Common myeloid progenitor, CD34-positive (primary cell): ENCODE data around the gene C19orf85.
"Not testable (repeated sequence)": the region's sequence is repeated elsewhere in the genome, so short reads cannot be mapped to it uniquely, and the experiment has no call there.

Source experiments
- CTCF ChIA-PET: fragments of 350-600 bp; sonication (Branson Sonifier 250); formaldehyde crosslinking; loops from one replicate; lab custom pipeline; 2021; ENCODE audit warnings: antibody characterized with exemption; lab: Charles Lee
- POLR2A ChIA-PET: fragments of 350-600 bp; sonication (Branson Sonifier 250); formaldehyde crosslinking; loops from one replicate; lab custom pipeline; 2021; ENCODE audit warnings: antibody characterized with exemption; lab: Charles Lee
- DNase-seq, 3 donors: peaks; one replicate each; pipeline versions ENCODE4 v3.0.0 to v3.0.0-alpha.2; 2013
- H3K27ac ChIP-seq, 2 experiments: 1 replicate in 1 of 2; 2 replicates in 1 of 2; pipeline ENCODE4 v1.7.0; 2013; ENCODE audit warnings: inconsistent platforms in 2 of 2, low read length in 2 of 2, mild to moderate bottlenecking in 2 of 2, low read depth in 1 of 2, moderate library complexity in 1 of 2; ENCODE audit not compliant: severe bottlenecking in 2 of 2, insufficient read depth in 1 of 2, poor library complexity in 1 of 2
- H3K27me3 ChIP-seq, 5 experiments: replicated peaks in 2 of 5; 1 replicate in 3 of 5; 2 replicates in 2 of 5; pipeline versions ENCODE4 v1.6.1 to v1.7.0; 2013; ENCODE audit warnings: low read length in 4 of 5, mild to moderate bottlenecking in 2 of 5, moderate library complexity in 2 of 5, inconsistent platforms in 1 of 5; ENCODE audit not compliant: insufficient read depth in 5 of 5, control insufficient read depth in 4 of 5
- H3K36me3 ChIP-seq, 4 experiments: 1 replicate in 2 of 4; 2 replicates in 2 of 4; pipeline versions ENCODE4 v1.6.1 to v1.7.0; 2013; ENCODE audit warnings: low read length in 3 of 4, control low read depth in 1 of 4, mild to moderate bottlenecking in 1 of 4; ENCODE audit not compliant: control insufficient read depth in 4 of 4, insufficient read depth in 4 of 4
- H3K4me1 ChIP-seq, 4 experiments: 1 replicate in 3 of 4; 2 replicates in 1 of 4; pipeline versions ENCODE4 v1.6.1 to v1.7.1; 2013; ENCODE audit warnings: low read length in 3 of 4, mild to moderate bottlenecking in 3 of 4, control low read depth in 1 of 4, inconsistent platforms in 1 of 4, moderate library complexity in 1 of 4; ENCODE audit not compliant: control insufficient read depth in 4 of 4, insufficient read depth in 4 of 4; ENCODE audit errors: control extremely low read depth in 1 of 4
- H3K4me3 ChIP-seq, 7 experiments: 1 replicate in 4 of 7; 2 replicates in 3 of 7; pipeline versions ENCODE4 v1.5.1 to v1.7.0; 2013; ENCODE audit warnings: mild to moderate bottlenecking in 7 of 7, low read length in 6 of 7, moderate library complexity in 6 of 7, inconsistent platforms in 2 of 7, low read depth in 2 of 7, control low read depth in 1 of 7; ENCODE audit not compliant: insufficient read depth in 4 of 7, control insufficient read depth in 1 of 7; ENCODE audit errors: extremely low read depth in 1 of 7
- H3K9me3 ChIP-seq, 5 experiments: 1 replicate in 4 of 5; 2 replicates in 1 of 5; pipeline versions ENCODE4 v1.6.1 to v1.7.1; 2013; ENCODE audit warnings: low read length in 4 of 5, mild to moderate bottlenecking in 2 of 5, inconsistent platforms in 1 of 5, low read depth in 1 of 5, moderate library complexity in 1 of 5; ENCODE audit not compliant: control insufficient read depth in 4 of 5, insufficient read depth in 2 of 5; ENCODE audit errors: control extremely low read depth in 1 of 5
- WGBS: methylation state at CpG from one replicate; pipeline ENCODE4 v1.1.5; 2013; ENCODE audit not compliant: insufficient coverage; 5-methylcytosine and 5-hydroxymethylcytosine counted together

C19orf85 gene

GRCh38 chr19:55502197-55502952 lies 37.8 kb upstream of the C19orf85 start:
- Histone ChIP-seq H3K4me3 (no peak overlapping the region), H3K36me3 (no peaks in the 10 kb centered on the region), H3K9me3 (peaks cover 0 to 4% (median 0%) of the 10 kb centered on the region in 5 experiments), H3K27ac (no peak overlapping the region), H3K27me3 (peaks cover 0 to 2% (median 0%) of the 10 kb centered on the region in 5 experiments), H3K4me1 (peaks cover 0 to 10% (median 7%) of the 10 kb centered on the region in 4 experiments)
- ChIA-PET POLR2A (no interaction called here), CTCF (interaction anchor here (1.1 to 1.5 kb wide), 3 partner anchors 35 to 49 kb away, joined by 3 to 7 read pairs (median 3); no protein-coding TSS in a partner anchor)
- WGBS, result 94% methylated on average over 9 of the region's 9 CpGs
- no peak for DNase-seq

- peaks cover 0 to 2% (median 0%) of the 10 kb centered on the region in 5 experiments for H3K27me3 ChIP-seq
- no peak for DNase-seq
- H3K27ac ChIP-seq, result no peak overlapping the region
- peaks cover 0 to 10% (median 7%) of the 10 kb centered on the region in 4 experiments for H3K4me1 ChIP-seq
- 98% methylated on average over 21 of the region's 26 CpGs for WGBS
- ChIA-PET POLR2A (no interaction called here), CTCF (interaction anchor here (1.3 to 1.5 kb wide), 2 partner anchors 33 to 365 kb away, joined by 4 to 7 read pairs; no protein-coding TSS in a partner anchor)
- H3K36me3 ChIP-seq, result no peaks in the 10 kb centered on the region
- peaks cover 0 to 4% (median 0%) of the 10 kb centered on the region in 5 experiments for H3K9me3 ChIP-seq
- no peak overlapping the region for H3K4me3 ChIP-seq
Measured at GRCh38 chr19:55500368-55500952, 35.9 kb upstream of the C19orf85 start.

GRCh38 chr19:55498246-55498840 lies 33.8 kb upstream of the C19orf85 start:
- CTCF ChIA-PET, result interaction anchor here (1.0 to 3.4 kb wide), 4 partner anchors 14 to 36 kb away, joined by 3 to 12 read pairs (median 5); partner anchors contain the start of gene NAT14
- WGBS, result 100% methylated on average over 2 of the region's 2 CpGs
- DNase-seq, result no peak
- no peak overlapping the region for H3K4me3 ChIP-seq
- POLR2A ChIA-PET, result interaction anchor here (0.7 kb wide), 1 partner anchor 357 kb away, joined by 4 read pairs; no protein-coding TSS in a partner anchor
- peaks cover 0 to 7% (median 4%) of the 10 kb centered on the region in 4 experiments for H3K4me1 ChIP-seq
- H3K9me3 ChIP-seq, result peaks cover 0 to 4% (median 0%) of the 10 kb centered on the region in 5 experiments
- peaks cover 0 to 12% (median 2%) of the 10 kb centered on the region in 5 experiments for H3K27me3 ChIP-seq
- H3K36me3 ChIP-seq, result no peaks in the 10 kb centered on the region
- no peak overlapping the region for H3K27ac ChIP-seq

GRCh38 chr19:55497763-55498162 lies 33.2 kb upstream of the C19orf85 start:
- Histone ChIP-seq H3K9me3 (peaks cover 0 to 4% (median 0%) of the 10 kb centered on the region in 5 experiments), H3K27me3 (peaks cover 0 to 15% (median 2%) of the 10 kb centered on the region in 5 experiments), H3K4me1 (peaks cover 0 to 6% (median 3%) of the 10 kb centered on the region in 4 experiments), H3K27ac (no peak overlapping the region), H3K36me3 (no peaks in the 10 kb centered on the region), H3K4me3 (no peak overlapping the region)
- no peak for DNase-seq
- whole genome bisulfite sequencing, result 94% methylated on average over 13 of the region's 13 CpGs
- ChIA-PET POLR2A (no interaction called here), CTCF (interaction anchor here (1.2 to 3.4 kb wide), 3 partner anchors 14 to 30 kb away, joined by 4 to 12 read pairs (median 6); partner anchors contain the start of gene NAT14)

GRCh38 chr19:55496820-55497219 lies 32.3 kb upstream of the C19orf85 start:
- H3K27ac ChIP-seq, POLR2A ChIA-PET, H3K36me3 ChIP-seq, DNase-seq, H3K4me1 ChIP-seq, H3K4me3 ChIP-seq, H3K9me3 ChIP-seq: not testable (repeated sequence)
- peaks cover 0 to 21% (median 2%) of the 10 kb centered on the region in 5 experiments for H3K27me3 ChIP-seq
- CTCF ChIA-PET, result interaction anchor here (1.2 to 3.4 kb wide), 4 partner anchors 10 to 29 kb away, joined by 4 to 12 read pairs (median 5); partner anchors contain the start of gene NAT14
- WGBS, result 95% methylated on average over 10 of the region's 10 CpGs

GRCh38 chr19:55495646-55496349 lies 31.2 kb upstream of the C19orf85 start:
- no peak for DNase-seq
- WGBS, result 93% methylated on average over 7 of the region's 11 CpGs

More at GRCh38 chr19:55495646-55496349, 31.2 kb upstream of the C19orf85 start:
- peaks cover 0 to 25% (median 2%) of the 10 kb centered on the region in 5 experiments for H3K27me3 ChIP-seq
- no peaks in the 10 kb centered on the region for H3K9me3 ChIP-seq
- POLR2A ChIA-PET, result no interaction called here
- peaks cover 0 to 6% (median 3%) of the 10 kb centered on the region in 4 experiments for H3K4me1 ChIP-seq
- CTCF ChIA-PET, result interaction anchor here (1.2 to 3.4 kb wide), 4 partner anchors 8 to 36 kb away, joined by 4 to 13 read pairs (median 8); partner anchors contain the start of gene NAT14
- H3K27ac ChIP-seq, result no peak overlapping the region
- no peaks in the 10 kb centered on the region for H3K36me3 ChIP-seq
- H3K4me3 ChIP-seq, result no peak overlapping the region
